Activated CD8-positive, alpha-beta memory T cell treated with anti-CD3 and anti-CD28 coated beads, Interleukin-2, amount 50 U/mL, for 24 hours (primary cell): ENCODE measurements around the gene UGT1A5.

Source experiments
- DNase-seq: peaks from one replicate; pipeline ENCODE4 v3.0.0-alpha.2; 2020; ENCODE audit errors: extremely low read depth

Gene UGT1A5

GRCh38 chr2:233712611-233713261 lies at the start of gene UGT1A5:
Gene UGT1A5, plus strand, starts transcription at chr2:233712907. Its CDS starts 85 bp downstream, at chr2:233712992.
- DNase-seq, result no peak

- DNase-seq, result no peak
Observed at GRCh38 chr2:233663911-233664310, 48.8 kb upstream of the UGT1A5 start.

GRCh38 chr2:233668605-233669260 lies 44.0 kb upstream of the UGT1A5 start:
- no peak for DNase-seq

- no peak for DNase-seq
Observed at GRCh38 chr2:233671290-233672161, 41.2 kb upstream of the UGT1A5 start, which contains the start of gene UGT1A9. Gene UGT1A9, plus strand, starts transcription at chr2:233671898. Its CDS starts 37 bp downstream, at chr2:233671935.

- DNase-seq, result no peak
Observed at GRCh38 chr2:233672886-233673285, 39.8 kb upstream of the UGT1A5 start.

- DNase-seq, result no peak
Observed at GRCh38 chr2:233673896-233674295, 38.8 kb upstream of the UGT1A5 start.

- no peak for DNase-seq
Observed at GRCh38 chr2:233674314-233674713, 38.4 kb upstream of the UGT1A5 start.

- no peak for DNase-seq
Observed at GRCh38 chr2:233674995-233675394, 37.7 kb upstream of the UGT1A5 start.

- no peak for DNase-seq
Observed at GRCh38 chr2:233676046-233676445, 36.7 kb upstream of the UGT1A5 start.

- DNase-seq, result no peak
Observed at GRCh38 chr2:233679196-233679595, 33.5 kb upstream of the UGT1A5 start.

- no peak for DNase-seq
Observed at GRCh38 chr2:233680361-233681045, 32.2 kb upstream of the UGT1A5 start.

GRCh38 chr2:233681521-233682099 lies 31.1 kb upstream of the UGT1A5 start, which contains the start of gene UGT1A7:
Gene UGT1A7, plus strand, starts transcription at chr2:233681901. Its CDS starts 37 bp downstream, at chr2:233681938.
- DNase-seq, result no peak

GRCh38 chr2:233684640-233685039 lies 28.1 kb upstream of the UGT1A5 start:
- no peak for DNase-seq

GRCh38 chr2:233686928-233687327 lies 25.8 kb upstream of the UGT1A5 start:
- no peak for DNase-seq

- no peak for DNase-seq
Observed at GRCh38 chr2:233688341-233688740, 24.4 kb upstream of the UGT1A5 start.

GRCh38 chr2:233689031-233689430 lies 23.7 kb upstream of the UGT1A5 start:
- no peak for DNase-seq

- no peak for DNase-seq
Observed at GRCh38 chr2:233689501-233689900, 23.2 kb upstream of the UGT1A5 start.

GRCh38 chr2:233690444-233690843 lies 22.3 kb upstream of the UGT1A5 start:
- DNase-seq, result no peak

- DNase-seq, result no peak
Observed at GRCh38 chr2:233691443-233692433, 21.0 kb upstream of the UGT1A5 start.

- no peak for DNase-seq
Observed at GRCh38 chr2:233692648-233693047, 20.1 kb upstream of the UGT1A5 start, which contains the start of gene UGT1A6. Gene UGT1A6, plus strand, starts transcription at chr2:233692890. Its CDS starts 115 bp downstream, at chr2:233693005.
